PC-9 (cell line): ENCODE data around the gene EFCAB13. TPM values are rescaled to one million over a fixed set of nuclear protein-coding genes. Genes with fewer than 3 reads are reported as not detected.

Experiments
- BruUV-seq: library from RNA; stranded (reverse); fragments of 400-500 nt; replicated peaks from 2 replicates; lab custom pipeline; 2021; lab: Mats Ljungman, UMichigan
- CTCF ChIA-PET: fragments of 300-600 bp; sonication (Branson Sonifier 250); formaldehyde crosslinking; loops from one replicate; lab custom pipeline; 2022; ENCODE audit warnings: antibody characterized with exemption; lab: Charles Lee
- POLR2A ChIA-PET: fragments of 300-600 bp; sonication (Branson Sonifier 250); formaldehyde crosslinking; loops from one replicate; lab custom pipeline; 2022; ENCODE audit warnings: antibody characterized with exemption; ENCODE audit not compliant: unreplicated experiment; lab: Charles Lee
- DNase-seq, 2 experiments: peaks; one replicate each; pipeline versions ENCODE4 v3.0.0 to v3.0.0-alpha.2; 2015 to 2022; ENCODE audit warnings: mixed read lengths in 1 of 2
- H2AFZ ChIP-seq: fragments of 200-600 bp; sonication (generic); 2 replicates; pipeline ENCODE4 v1.8.1; 2017; ENCODE audit warnings: antibody characterized with exemption
- H3F3A ChIP-seq: fragments of 200-600 bp; sonication (generic); 2 replicates; pipeline ENCODE4 v1.8.1; 2017; ENCODE audit warnings: antibody characterized with exemption, mild to moderate bottlenecking, low read depth; ENCODE audit not compliant: insufficient read depth
- H3K27ac ChIP-seq: fragments of 200-600 bp; sonication (generic); 2 replicates; pipeline ENCODE4 v1.6.1; 2016; ENCODE audit warnings: mixed run types
- H3K27me3 ChIP-seq: fragments of 200-600 bp; sonication (generic); 2 replicates; pipeline ENCODE4 v1.6.1; 2016; ENCODE audit warnings: low read depth, mixed run types; ENCODE audit not compliant: insufficient read depth
- H3K36me3 ChIP-seq: fragments of 200-600 bp; sonication (generic); 2 replicates; pipeline ENCODE4 v1.6.1; 2016; ENCODE audit warnings: low read depth, mixed run types
- H3K4me1 ChIP-seq: fragments of 200-600 bp; sonication (generic); replicated peaks from 2 replicates; pipeline ENCODE4 v1.6.1; 2016; ENCODE audit warnings: mixed run types; ENCODE audit not compliant: insufficient read depth
- H3K4me2 ChIP-seq: fragments of 200-600 bp; sonication (generic); 2 replicates; pipeline ENCODE4 v1.6.1; 2017; ENCODE audit warnings: mixed run types
- H3K4me3 ChIP-seq: fragments of 200-600 bp; sonication (generic); 2 replicates; pipeline ENCODE4 v1.6.1; 2016; ENCODE audit warnings: mixed run types
- H3K79me2 ChIP-seq: fragments of 200-600 bp; sonication (generic); 2 replicates; pipeline ENCODE4 v1.6.1; 2017; ENCODE audit warnings: low read depth, mixed run types
- H3K9me2 ChIP-seq: fragments of 200-600 bp; sonication (generic); 2 replicates; pipeline ENCODE4 v1.8.1; 2017; ENCODE audit warnings: mild to moderate bottlenecking; ENCODE audit not compliant: insufficient read depth
- H3K9me3 ChIP-seq: fragments of 200-600 bp; sonication (generic); 2 replicates; pipeline ENCODE4 v1.8.1; 2016; ENCODE audit warnings: low read depth; ENCODE audit not compliant: insufficient read depth
- H4K20me1 ChIP-seq: fragments of 200-600 bp; sonication (generic); 2 replicates; pipeline ENCODE4 v1.8.1; 2017; ENCODE audit not compliant: insufficient read depth
- EZH2 ChIP-seq: fragments of 200-600 bp; sonication (generic); IDR thresholded peaks from 2 replicates; pipeline ENCODE4 v1.8.0; 2017; ENCODE audit warnings: antibody characterized with exemption, low read depth
- intact Hi-C: fragments of 100-400 bp; cut with micrococcal nuclease; formaldehyde crosslinking; loops from one replicate; pipeline ENCODE4 v1.10.0; 2022; ENCODE audit not compliant: unreplicated experiment
- total RNA-seq: library from RNA; stranded (reverse); gene quantifications from 2 replicates; pipeline ENCODE4 v1.2.3, GENCODE V29; 2021
- TF ChIP-seq, protein P1 (sequence below): fragments of 200-600 bp; sonication (generic); conservative IDR thresholded peaks from 2 replicates; pipeline ENCODE4 v1.6.1; 2017; ENCODE audit warnings: mixed run types, antibody characterized with exemption, mild to moderate bottlenecking, moderate library complexity

Gene EFCAB13
- total RNA-seq, 1 experiment from 2014 or later, result 3.3 TPM

DNA sequence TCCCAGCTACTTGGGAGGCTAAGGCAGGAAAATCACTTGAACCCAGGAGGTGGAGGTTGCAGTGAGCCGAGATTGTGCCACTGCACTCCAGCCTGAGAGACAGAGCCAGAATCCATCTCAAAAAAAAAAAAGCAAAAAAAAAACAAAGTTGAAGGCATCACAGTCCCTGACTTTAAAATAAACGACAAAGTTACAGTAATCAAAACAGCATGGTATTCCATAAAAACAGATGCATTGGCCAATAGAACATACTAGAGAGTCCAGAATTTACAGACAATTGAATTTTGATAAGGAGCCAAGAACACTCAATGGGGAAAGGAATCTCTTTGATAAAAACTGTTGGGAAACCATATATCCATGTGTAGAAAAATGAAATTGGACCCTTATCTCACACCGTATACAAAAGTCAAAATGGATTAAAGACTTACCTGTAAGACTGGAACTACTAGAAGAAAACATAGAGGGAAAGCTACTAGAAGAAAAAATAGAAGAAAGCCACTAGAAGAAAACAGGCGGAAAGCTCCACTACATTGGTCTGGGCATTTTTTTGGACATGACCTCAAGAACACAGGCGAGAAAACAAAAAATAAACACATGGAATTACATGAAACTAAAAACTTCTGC is 2.8 kb upstream of the EFCAB13 start:
- no peak overlapping the region for H2AFZ ChIP-seq
- H3K27ac ChIP-seq, result no peak overlapping the region
- H3F3A ChIP-seq, result peaks cover 30% of the 10 kb centered on the region
- TF ChIP-seq EZH2, result no peak
- TF ChIP-seq, protein P1, sequence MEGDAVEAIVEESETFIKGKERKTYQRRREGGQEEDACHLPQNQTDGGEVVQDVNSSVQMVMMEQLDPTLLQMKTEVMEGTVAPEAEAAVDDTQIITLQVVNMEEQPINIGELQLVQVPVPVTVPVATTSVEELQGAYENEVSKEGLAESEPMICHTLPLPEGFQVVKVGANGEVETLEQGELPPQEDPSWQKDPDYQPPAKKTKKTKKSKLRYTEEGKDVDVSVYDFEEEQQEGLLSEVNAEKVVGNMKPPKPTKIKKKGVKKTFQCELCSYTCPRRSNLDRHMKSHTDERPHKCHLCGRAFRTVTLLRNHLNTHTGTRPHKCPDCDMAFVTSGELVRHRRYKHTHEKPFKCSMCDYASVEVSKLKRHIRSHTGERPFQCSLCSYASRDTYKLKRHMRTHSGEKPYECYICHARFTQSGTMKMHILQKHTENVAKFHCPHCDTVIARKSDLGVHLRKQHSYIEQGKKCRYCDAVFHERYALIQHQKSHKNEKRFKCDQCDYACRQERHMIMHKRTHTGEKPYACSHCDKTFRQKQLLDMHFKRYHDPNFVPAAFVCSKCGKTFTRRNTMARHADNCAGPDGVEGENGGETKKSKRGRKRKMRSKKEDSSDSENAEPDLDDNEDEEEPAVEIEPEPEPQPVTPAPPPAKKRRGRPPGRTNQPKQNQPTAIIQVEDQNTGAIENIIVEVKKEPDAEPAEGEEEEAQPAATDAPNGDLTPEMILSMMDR, result no peak
- H3K4me2 ChIP-seq, result no peak overlapping the region
- no peaks in the 10 kb centered on the region for H3K27me3 ChIP-seq
- no peaks in the 10 kb centered on the region for H3K9me2 ChIP-seq
- ChIA-PET POLR2A (no interaction called here), CTCF (no interaction called here)
- no peak overlapping the region for H3K4me3 ChIP-seq
- H4K20me1 ChIP-seq, result no peaks in the 10 kb centered on the region
- H3K79me2 ChIP-seq, result no peaks in the 10 kb centered on the region
- no peak for DNase-seq
- intact Hi-C loops, result loop anchor here (5.0 kb wide), 1 partner anchor 296 kb away; no protein-coding TSS in a partner anchor
- H3K36me3 ChIP-seq, result no peaks in the 10 kb centered on the region
- peaks cover 10% of the 10 kb centered on the region for H3K9me3 ChIP-seq
- BruUV-seq, result no TSS peak
- H3K4me1 ChIP-seq, result peaks cover 18% of the 10 kb centered on the region

DNA sequence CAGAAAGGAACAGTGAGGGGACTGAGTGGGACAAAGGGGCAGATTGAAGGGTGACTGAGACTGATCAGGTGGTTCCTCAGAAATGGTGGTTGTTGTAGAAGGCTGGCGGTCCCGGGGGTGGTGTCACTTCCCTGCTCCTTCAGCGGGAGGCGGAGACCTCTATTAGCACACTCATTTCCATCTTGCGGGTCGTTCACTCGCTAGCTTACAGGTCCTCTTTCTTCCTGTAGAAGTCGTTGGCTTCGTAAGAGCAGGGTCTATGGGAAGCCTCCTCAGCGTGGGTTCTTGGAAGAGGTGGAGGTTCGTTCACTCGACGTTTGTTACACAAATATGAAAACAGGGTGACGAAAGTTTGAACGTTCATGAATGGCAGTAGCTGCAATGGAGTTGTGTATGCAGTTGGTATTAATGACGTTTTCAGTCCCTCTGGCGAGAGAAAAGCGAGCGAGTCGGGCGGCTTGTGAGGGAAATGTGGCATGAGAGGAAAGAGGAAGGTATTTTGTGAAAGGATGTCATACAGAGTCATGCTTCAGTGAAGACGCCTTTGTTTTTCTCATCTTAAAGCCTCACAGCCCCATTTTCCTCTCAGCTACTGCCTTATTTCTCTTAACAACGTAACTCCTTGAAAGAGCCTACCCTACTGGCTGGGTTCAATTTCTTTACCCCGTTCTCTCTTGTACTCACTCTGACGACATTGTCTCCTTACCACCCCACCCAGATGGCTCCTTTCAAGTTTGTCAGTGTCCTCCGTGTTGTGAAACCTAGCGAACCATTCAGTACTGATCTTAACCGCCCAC is 667 bp downstream of the EFCAB13 start:
- H3K9me3 ChIP-seq, result peaks cover 10% of the 10 kb centered on the region
- H2AFZ ChIP-seq, result peak overlapping the region; percentile 99
- H3K4me1 ChIP-seq, result peaks cover 11% of the 10 kb centered on the region
- H3K4me2 ChIP-seq, result peak overlapping the region; percentile 97
- no peaks in the 10 kb centered on the region for H3K36me3 ChIP-seq
- no peak for TF ChIP-seq EZH2
- TF ChIP-seq, protein P1, result no peak
- H4K20me1 ChIP-seq, result no peaks in the 10 kb centered on the region
- intact Hi-C loops, result loop anchor here (5.0 kb wide), 1 partner anchor 293 kb away; no protein-coding TSS in a partner anchor
- TSS peak; percentile 57 for BruUV-seq
- CTCF ChIA-PET, result no interaction called here
- no peaks in the 10 kb centered on the region for H3K27me3 ChIP-seq
- H3K4me3 ChIP-seq, result peak overlapping the region; percentile 65
- no peaks in the 10 kb centered on the region for H3K79me2 ChIP-seq
- H3K9me2 ChIP-seq, result no peaks in the 10 kb centered on the region
- peaks cover 42% of the 10 kb centered on the region for H3F3A ChIP-seq
- no peak for DNase-seq
- no peak overlapping the region for H3K27ac ChIP-seq
- POLR2A ChIA-PET, result interaction anchor here (0.7 kb wide), 1 partner anchor 257 kb away, joined by 4 read pairs; no protein-coding TSS in a partner anchor

DNA sequence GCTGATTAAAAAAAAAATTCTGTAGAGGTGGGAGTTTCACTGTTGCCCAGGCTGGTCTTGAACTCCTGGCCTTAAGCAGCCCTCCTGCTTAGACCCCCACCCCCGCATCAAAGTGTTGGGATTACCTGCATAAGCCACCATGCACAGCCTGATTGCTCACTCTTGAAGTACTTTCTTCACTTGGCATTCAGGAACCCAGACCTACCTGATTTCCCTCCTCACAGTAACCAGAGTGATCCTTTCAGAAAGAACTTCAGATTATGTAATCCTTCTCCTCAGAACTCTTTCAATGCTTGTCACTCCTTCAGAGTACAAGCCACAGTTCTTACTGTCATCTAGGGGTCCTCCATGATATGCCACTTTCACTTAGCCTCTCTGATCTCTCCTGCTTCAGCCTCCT is 1.4 kb downstream of the EFCAB13 start:
- H3K79me2 ChIP-seq, result no peaks in the 10 kb centered on the region
- H3K9me2 ChIP-seq, result no peaks in the 10 kb centered on the region
- peaks cover 42% of the 10 kb centered on the region for H3F3A ChIP-seq
- DNase-seq, result peak in 1 of 2 experiments; percentile 40
- no peak overlapping the region for H3K27ac ChIP-seq
- no peaks in the 10 kb centered on the region for H3K36me3 ChIP-seq
- POLR2A ChIA-PET, result interaction anchor here (0.5 kb wide), 1 partner anchor 33 kb away, joined by 6 read pairs; no protein-coding TSS in a partner anchor
- no peaks in the 10 kb centered on the region for H3K27me3 ChIP-seq
- H4K20me1 ChIP-seq, result no peaks in the 10 kb centered on the region
- peaks cover 6% of the 10 kb centered on the region; the same call in 1 of the 2 replicates for H3K9me3 ChIP-seq
- no peak overlapping the region for H2AFZ ChIP-seq
- no peak overlapping the region for H3K4me3 ChIP-seq
- BruUV-seq, result no TSS peak
- TF ChIP-seq, protein P1, result no peak
- TF ChIP-seq EZH2, result no peak
- H3K4me2 ChIP-seq, result no peak overlapping the region
- intact Hi-C loops, result no loop called here
- H3K4me1 ChIP-seq, result peaks cover 11% of the 10 kb centered on the region
- CTCF ChIA-PET, result no interaction called here
